HG02938 (cell line): ENCODE measurements around the gene UCN2.
A peak's percentile ranks its signal among the peaks of the same experiment; 100 is the strongest.
"Not testable (repeated sequence)": the region's sequence is repeated elsewhere in the genome, so short reads cannot be mapped to it uniquely, and the experiment has no call there.

Source experiments
- ATAC-seq: cut with Tn5 transposase; IDR thresholded peaks from one replicate; pipeline ENCODE4 v1.9.1; 2021; ENCODE audit warnings: mild to moderate bottlenecking, moderate library complexity; ENCODE audit not compliant: unreplicated experiment

The UCN2 gene

GRCh38 chr3:48564022-48564421 is 441 bp upstream of the UCN2 start:
- ATAC-seq: no peak

GRCh38 chr3:48562367-48563095 is 1.1 kb downstream of the UCN2 start:
- ATAC-seq: no peak

GRCh38 chr3:48561045-48561736 is 2.4 kb downstream of the UCN2 start:
- ATAC-seq: no peak

- no peak for ATAC-seq
Measured at GRCh38 chr3:48560648-48561018, 2.9 kb downstream of the UCN2 start.

- no peak for ATAC-seq
Measured at GRCh38 chr3:48558493-48559134, 5.0 kb downstream of the UCN2 start.

- peak; percentile 82 for ATAC-seq
Measured at GRCh38 chr3:48556796-48557626, 6.6 kb downstream of the UCN2 start, which contains the start of gene PFKFB4. TSS of gene PFKFB4 (minus strand) at chr3:48556803. CDS start at chr3:48556777, 26 bp downstream.

GRCh38 chr3:48555949-48556795 is 7.4 kb downstream of the UCN2 start:
- no peak for ATAC-seq

- no peak for ATAC-seq
Measured at GRCh38 chr3:48555231-48555948, 8.2 kb downstream of the UCN2 start.

GRCh38 chr3:48553886-48554845 is 9.4 kb downstream of the UCN2 start:
- no peak for ATAC-seq

GRCh38 chr3:48553361-48553760 is 10.2 kb downstream of the UCN2 start:
- ATAC-seq: no peak

- no peak for ATAC-seq
Measured at GRCh38 chr3:48552111-48552951, 11.2 kb downstream of the UCN2 start.

- not testable (repeated sequence) for ATAC-seq
Measured at GRCh38 chr3:48551651-48552050, 11.9 kb downstream of the UCN2 start.

- no peak for ATAC-seq
Measured at GRCh38 chr3:48548729-48549705, 14.6 kb downstream of the UCN2 start.

GRCh38 chr3:48548126-48548525 is 15.5 kb downstream of the UCN2 start:
- ATAC-seq: no peak

- no peak for ATAC-seq
Measured at GRCh38 chr3:48546203-48546829, 17.3 kb downstream of the UCN2 start.

GRCh38 chr3:48544141-48544540 is 19.4 kb downstream of the UCN2 start:
- ATAC-seq: no peak
